ENCODE data around the gene EXOC3L4.

Gene EXOC3L4

DNA sequence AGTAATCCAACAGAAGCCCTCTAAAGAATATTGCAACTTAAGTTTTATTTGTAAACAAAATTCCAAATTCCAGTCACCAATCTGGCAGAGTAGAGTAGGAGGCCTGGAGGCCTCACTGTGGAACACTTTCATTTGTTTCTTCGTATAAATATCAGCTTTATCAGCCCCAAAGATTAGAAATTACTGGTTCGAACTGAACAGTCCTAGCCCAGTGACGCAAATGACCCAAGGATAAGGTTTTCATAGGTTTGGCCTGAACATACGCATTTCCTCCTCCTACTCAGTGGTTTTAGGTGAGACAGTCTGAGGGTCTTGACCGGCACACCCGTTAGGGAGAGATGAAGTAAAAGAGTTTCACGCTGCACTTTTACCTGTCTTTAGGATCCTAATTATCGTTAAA, 38.8 kb upstream of the EXOC3L4 start:
- TF ChIP-seq SIN3A (IDR thresholded peaks at IDR 0.05; ENCODE audit: borderline replicate concordance, insufficient read depth, low read length) (no peak), POLR2AphosphoS5 (IDR thresholded peaks at IDR 0.05; ENCODE audit: low read depth, low read length) (no peak), TAF1 (IDR thresholded peaks at IDR 0.05; ENCODE audit: borderline replicate concordance, insufficient read depth, low read length) (no peak), FOXP2 (optimal IDR thresholded peaks at IDR 0.05; ENCODE audit: borderline replicate concordance, extremely low read depth, extremely low read length, insufficient read depth) (no peak)
- TF ChIP-seq, protein P1, sequence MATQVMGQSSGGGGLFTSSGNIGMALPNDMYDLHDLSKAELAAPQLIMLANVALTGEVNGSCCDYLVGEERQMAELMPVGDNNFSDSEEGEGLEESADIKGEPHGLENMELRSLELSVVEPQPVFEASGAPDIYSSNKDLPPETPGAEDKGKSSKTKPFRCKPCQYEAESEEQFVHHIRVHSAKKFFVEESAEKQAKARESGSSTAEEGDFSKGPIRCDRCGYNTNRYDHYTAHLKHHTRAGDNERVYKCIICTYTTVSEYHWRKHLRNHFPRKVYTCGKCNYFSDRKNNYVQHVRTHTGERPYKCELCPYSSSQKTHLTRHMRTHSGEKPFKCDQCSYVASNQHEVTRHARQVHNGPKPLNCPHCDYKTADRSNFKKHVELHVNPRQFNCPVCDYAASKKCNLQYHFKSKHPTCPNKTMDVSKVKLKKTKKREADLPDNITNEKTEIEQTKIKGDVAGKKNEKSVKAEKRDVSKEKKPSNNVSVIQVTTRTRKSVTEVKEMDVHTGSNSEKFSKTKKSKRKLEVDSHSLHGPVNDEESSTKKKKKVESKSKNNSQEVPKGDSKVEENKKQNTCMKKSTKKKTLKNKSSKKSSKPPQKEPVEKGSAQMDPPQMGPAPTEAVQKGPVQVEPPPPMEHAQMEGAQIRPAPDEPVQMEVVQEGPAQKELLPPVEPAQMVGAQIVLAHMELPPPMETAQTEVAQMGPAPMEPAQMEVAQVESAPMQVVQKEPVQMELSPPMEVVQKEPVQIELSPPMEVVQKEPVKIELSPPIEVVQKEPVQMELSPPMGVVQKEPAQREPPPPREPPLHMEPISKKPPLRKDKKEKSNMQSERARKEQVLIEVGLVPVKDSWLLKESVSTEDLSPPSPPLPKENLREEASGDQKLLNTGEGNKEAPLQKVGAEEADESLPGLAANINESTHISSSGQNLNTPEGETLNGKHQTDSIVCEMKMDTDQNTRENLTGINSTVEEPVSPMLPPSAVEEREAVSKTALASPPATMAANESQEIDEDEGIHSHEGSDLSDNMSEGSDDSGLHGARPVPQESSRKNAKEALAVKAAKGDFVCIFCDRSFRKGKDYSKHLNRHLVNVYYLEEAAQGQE (IDR thresholded peaks at IDR 0.05; ENCODE audit: insufficient read depth in 1 of 2, low read depth in 2 of 2, low read length in 2 of 2) = no peak

DNA sequence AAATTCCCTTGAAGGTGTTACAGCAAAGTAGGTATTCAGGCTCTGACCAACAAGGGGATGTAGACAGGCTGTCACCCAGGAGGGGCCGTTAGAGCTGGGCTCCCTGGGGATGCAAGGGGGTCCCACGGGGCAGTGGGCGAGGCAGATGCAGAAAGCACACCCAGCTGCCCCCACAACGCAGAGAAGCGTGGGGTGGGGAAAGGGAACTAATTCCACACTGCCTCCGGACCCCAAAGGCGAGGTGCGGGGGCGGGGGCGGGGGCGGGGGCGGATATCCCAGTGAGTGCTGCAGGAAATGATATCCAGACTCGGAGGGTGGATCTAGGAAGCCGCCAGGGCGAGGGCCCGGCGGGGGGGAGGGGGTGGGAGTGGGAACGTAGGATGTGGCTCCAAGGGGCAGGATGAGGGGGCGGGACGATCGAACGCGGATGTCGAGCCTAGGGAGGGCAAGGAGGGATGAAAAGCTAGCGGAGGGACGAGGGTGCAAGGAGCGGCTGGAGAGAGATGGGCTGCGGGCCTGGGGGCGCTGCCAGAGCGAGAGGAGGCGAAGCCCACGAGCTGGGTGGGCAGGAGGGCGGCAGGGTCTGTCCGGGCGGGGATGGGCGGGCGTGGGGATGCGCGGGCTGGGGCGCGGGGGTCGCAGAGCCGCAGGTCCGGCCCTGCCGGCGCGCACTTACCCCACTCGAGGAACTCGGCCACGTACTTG, 38.0 kb upstream of the EXOC3L4 start:
- TF ChIP-seq, protein P1 (IDR thresholded peaks at IDR 0.05; ENCODE audit: insufficient read depth in 1 of 2, low read depth in 2 of 2, low read length in 2 of 2) = no peak
- TF ChIP-seq SIN3A (IDR thresholded peaks at IDR 0.05; ENCODE audit: borderline replicate concordance, insufficient read depth, low read length) (no peak), FOXP2 (optimal IDR thresholded peaks at IDR 0.05; ENCODE audit: borderline replicate concordance, extremely low read depth, extremely low read length, insufficient read depth) (no peak), TAF1 (IDR thresholded peaks at IDR 0.05; ENCODE audit: borderline replicate concordance, insufficient read depth, low read length) (no peak), POLR2AphosphoS5 (IDR thresholded peaks at IDR 0.05; ENCODE audit: low read depth, low read length) (no peak)

DNA sequence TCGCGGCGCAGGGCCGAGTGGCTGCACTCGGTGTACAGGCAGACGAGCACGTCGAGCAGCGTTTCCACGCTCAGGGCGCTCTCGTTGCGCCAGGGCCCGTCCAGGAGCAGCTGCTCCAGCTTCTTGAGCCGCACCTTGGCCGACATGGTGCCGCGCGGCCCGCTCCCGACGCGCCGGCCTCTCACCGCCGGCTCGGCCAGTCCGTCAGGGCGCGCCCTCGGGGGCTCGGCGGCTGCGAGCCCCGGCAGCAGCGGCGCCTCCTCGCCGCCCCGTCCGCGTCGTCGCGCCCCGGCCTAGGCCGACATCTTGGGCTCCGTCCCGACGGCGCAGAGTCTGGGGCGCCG, 37.5 kb upstream of the EXOC3L4 start:
- no peak for TF ChIP-seq FOXP2 (optimal IDR thresholded peaks at IDR 0.05; ENCODE audit: borderline replicate concordance, extremely low read depth, extremely low read length, insufficient read depth)
- no peak for TF ChIP-seq POLR2AphosphoS5 (IDR thresholded peaks at IDR 0.05; ENCODE audit: low read depth, low read length)
- TF ChIP-seq, protein P1 (IDR thresholded peaks at IDR 0.05; ENCODE audit: insufficient read depth in 1 of 2, low read depth in 2 of 2, low read length in 2 of 2) = no peak
- TF ChIP-seq TAF1 (IDR thresholded peaks at IDR 0.05; ENCODE audit: borderline replicate concordance, insufficient read depth, low read length) = no peak
- no peak for TF ChIP-seq SIN3A (IDR thresholded peaks at IDR 0.05; ENCODE audit: borderline replicate concordance, insufficient read depth, low read length)

DNA sequence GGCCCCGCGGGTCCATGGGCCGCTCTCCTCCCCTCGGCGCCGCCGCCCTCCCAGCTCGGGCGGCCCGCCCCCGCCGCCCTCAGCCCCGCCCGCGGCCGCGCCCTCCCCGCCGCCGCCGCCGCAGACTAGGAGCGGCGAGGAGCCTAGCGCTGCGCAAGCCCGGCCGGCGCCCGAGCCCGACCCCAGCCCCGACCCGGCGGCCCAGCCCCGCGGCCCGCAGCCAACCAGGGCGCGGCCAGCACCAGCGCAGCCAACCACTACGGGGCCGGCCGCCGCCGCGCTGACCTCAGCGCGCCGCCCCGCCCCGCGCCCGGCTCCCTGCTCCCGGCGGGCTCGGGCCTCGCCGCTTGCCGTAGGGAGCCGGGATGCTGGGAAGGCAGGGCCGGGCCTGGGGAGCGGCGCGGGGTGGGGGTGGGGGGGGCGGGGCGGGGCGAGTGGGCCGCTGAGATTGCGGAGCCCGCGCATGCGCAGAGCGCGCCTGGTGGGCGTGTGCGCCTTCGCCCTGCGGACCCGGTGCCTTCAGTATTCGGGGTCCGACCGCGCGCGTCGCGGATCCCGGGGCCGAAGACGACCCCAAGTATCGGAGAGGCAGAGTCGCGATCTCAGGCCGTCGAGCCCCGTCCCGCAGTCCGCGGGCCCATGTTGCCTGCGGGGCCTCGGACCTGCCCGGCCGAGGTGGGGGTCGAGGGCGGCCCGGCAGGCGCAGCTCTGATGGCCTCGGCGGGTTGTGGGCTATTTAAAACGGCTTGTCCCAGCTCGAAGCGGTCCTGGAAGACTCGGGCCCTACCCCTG, 37.0 kb upstream of the EXOC3L4 start, which contains the start of gene CDC42BPB:
Gene CDC42BPB, minus strand, starts transcription at position 178 of the 792 bp plus-strand sequence. CDS start 376 bp downstream, outside the sequence.
- peak; percentile 31 for TF ChIP-seq FOXP2 (optimal IDR thresholded peaks at IDR 0.05; ENCODE audit: borderline replicate concordance, extremely low read depth, extremely low read length, insufficient read depth)
- no peak for TF ChIP-seq SIN3A (IDR thresholded peaks at IDR 0.05; ENCODE audit: borderline replicate concordance, insufficient read depth, low read length)

DNA sequence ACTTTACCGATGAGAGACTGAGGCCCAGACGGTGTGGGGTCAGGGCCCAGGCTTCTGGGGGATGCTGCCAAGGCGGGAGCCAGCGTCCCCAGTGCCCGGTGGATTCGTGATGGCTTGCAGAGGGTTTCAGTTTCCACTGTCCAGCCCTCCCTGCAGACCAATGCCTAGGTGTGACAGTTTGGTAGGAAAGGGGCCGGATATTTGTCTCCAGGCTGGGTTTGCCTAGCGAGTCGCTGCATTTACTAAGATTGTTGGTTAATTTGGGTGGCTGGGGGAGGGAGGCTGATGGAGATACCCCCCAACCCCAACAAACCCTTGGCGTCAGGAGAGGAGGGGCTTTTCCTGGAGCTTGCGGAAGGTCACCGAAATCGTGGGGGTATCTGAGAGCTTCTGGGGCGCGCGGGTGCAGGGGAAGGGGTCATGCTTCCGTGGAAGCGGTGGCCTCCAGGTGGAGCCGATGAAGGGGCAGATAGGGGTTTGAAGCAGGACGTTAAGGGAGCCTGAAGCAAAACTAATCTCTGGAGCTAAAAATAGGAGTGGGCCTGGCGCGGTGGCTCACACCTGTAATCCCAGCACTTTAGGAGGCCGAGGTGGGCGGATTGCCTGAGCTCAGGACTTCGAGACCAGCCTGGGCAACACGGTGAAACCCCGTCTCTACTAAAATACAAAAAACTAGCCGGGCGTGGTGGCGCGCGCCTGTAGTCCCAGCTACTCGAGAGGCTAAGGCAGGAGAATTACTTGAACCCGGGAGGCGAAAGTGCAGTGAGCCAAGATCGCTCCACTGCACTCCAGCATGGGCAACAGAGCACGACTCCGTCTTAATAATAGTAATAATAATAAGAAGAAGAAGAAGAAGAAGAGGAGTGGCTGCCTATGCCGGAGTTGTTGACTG, 36.1 kb upstream of the EXOC3L4 start:
- TF ChIP-seq, protein P1 (IDR thresholded peaks at IDR 0.05; ENCODE audit: insufficient read depth in 1 of 2, low read depth in 2 of 2, low read length in 2 of 2) = no peak
- TF ChIP-seq TAF1 (IDR thresholded peaks at IDR 0.05; ENCODE audit: borderline replicate concordance, insufficient read depth, low read length) (no peak), FOXP2 (optimal IDR thresholded peaks at IDR 0.05; ENCODE audit: borderline replicate concordance, extremely low read depth, extremely low read length, insufficient read depth) (no peak), SIN3A (IDR thresholded peaks at IDR 0.05; ENCODE audit: borderline replicate concordance, insufficient read depth, low read length) (no peak), POLR2AphosphoS5 (IDR thresholded peaks at IDR 0.05; ENCODE audit: low read depth, low read length) (no peak)
